HFFc6 (cell line): ENCODE measurements around the gene WBP11. TPM values are rescaled to one million over a fixed set of nuclear protein-coding genes. Genes with fewer than 3 reads are reported as not detected.

Experiments used
- DNase-seq: peaks from one replicate; pipeline ENCODE4 v3.0.0-alpha.2; 2018
- H3K27ac Mint-ChIP-seq: 2 replicates; pipeline ENCODE4 v1.8.0; 2020; ENCODE audit warnings: mild to moderate bottlenecking, mixed read lengths
- H3K27me3 Mint-ChIP-seq: 2 replicates; pipeline ENCODE4 v1.8.0; 2021; ENCODE audit warnings: mild to moderate bottlenecking, moderate library complexity, mixed read lengths; ENCODE audit not compliant: insufficient read depth
- H3K36me3 Mint-ChIP-seq: 2 replicates; pipeline ENCODE4 v1.8.0; 2021; ENCODE audit warnings: low read depth, mixed read lengths
- H3K4me1 Mint-ChIP-seq: 2 replicates; pipeline ENCODE4 v1.8.0; 2020; ENCODE audit warnings: low read depth, mixed read lengths
- H3K4me3 Mint-ChIP-seq: 2 replicates; pipeline ENCODE4 v1.8.0; 2020; ENCODE audit warnings: mild to moderate bottlenecking, moderate library complexity, mixed read lengths
- H3K9me3 Mint-ChIP-seq: 2 replicates; pipeline ENCODE4 v1.8.0; 2020; ENCODE audit warnings: mild to moderate bottlenecking, mixed read lengths
- total RNA-seq, 6 experiments: library from RNA; stranded (reverse); fragmentation: NEBNext Ultra II Directional; extraction: Animal tissue kit (Norgen Biotek cat#: 25700); gene quantifications; 2 replicates in 1 of 6; 3 replicates in 5 of 6; pipeline ENCODE4 v1.2.3, GENCODE V29; 2021
- TF ChIP-seq, protein P1 (sequence below): fragments of 200-600 bp; sonication (generic); IDR thresholded peaks from 2 replicates; pipeline ENCODE4 v1.5.0; 2021; ENCODE audit warnings: antibody characterized with exemption, mild to moderate bottlenecking

Gene WBP11
- total RNA-seq, 6 experiments from 2014 or later = 50.5 to 69.0 (median 60.8) TPM

DNA sequence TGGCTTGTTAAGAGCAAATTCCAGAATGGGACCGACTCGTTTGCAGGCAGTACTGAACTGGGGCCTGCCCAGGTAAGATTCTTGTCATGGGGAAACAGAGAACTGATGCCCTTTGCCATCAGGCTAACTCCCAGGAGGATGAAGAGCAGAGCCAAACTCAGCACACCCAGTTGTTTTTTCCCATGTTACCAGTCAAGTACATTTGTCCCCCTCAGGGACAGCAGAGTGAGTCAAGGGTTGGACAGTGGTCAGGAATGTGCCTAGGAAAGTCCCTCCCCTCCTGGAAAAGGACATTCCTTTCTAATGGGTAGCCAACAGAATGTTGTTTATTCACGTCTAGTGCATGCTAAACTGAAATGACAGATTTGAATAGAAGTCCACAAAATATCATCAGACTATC lies 38.5 kb upstream of the WBP11 start:
- Mint-ChIP-seq H3K9me3 (no peaks in the 10 kb centered on the region), H3K27me3 (no peaks in the 10 kb centered on the region), H3K36me3 (no peaks in the 10 kb centered on the region), H3K4me3 (0 out of 2 replicates have a peak overlapping the region, but pooled peaks have one; percentile 15), H3K27ac (peak overlapping the region; percentile 17; the same call in 1 of the 2 replicates), H3K4me1 (peaks cover 44% of the 10 kb centered on the region)
- TF ChIP-seq, protein P1, sequence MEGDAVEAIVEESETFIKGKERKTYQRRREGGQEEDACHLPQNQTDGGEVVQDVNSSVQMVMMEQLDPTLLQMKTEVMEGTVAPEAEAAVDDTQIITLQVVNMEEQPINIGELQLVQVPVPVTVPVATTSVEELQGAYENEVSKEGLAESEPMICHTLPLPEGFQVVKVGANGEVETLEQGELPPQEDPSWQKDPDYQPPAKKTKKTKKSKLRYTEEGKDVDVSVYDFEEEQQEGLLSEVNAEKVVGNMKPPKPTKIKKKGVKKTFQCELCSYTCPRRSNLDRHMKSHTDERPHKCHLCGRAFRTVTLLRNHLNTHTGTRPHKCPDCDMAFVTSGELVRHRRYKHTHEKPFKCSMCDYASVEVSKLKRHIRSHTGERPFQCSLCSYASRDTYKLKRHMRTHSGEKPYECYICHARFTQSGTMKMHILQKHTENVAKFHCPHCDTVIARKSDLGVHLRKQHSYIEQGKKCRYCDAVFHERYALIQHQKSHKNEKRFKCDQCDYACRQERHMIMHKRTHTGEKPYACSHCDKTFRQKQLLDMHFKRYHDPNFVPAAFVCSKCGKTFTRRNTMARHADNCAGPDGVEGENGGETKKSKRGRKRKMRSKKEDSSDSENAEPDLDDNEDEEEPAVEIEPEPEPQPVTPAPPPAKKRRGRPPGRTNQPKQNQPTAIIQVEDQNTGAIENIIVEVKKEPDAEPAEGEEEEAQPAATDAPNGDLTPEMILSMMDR = no peak
- DNase-seq = peak; percentile 61

DNA sequence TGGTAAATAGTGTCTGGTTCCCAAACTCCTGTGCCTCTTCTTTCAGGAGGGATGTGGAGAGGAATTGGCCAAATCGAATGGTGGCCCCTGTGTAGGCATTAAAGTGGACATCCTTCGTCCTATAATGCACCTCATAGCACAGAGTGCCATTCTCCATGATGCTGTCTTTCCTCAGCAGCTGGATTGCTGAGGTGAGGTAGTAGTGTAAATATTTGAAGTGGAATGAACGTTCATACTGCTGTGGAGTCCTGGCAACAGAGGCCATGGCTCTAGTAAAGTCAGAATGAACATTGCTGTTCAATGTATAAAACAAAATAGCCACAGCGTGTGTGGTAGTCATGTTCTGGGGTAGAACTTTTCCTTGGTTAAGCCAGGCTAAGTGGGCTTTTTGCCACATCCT lies 37.3 kb upstream of the WBP11 start:
- TF ChIP-seq, protein P1 = no peak
- H3K4me3 Mint-ChIP-seq = no peak overlapping the region
- no peaks in the 10 kb centered on the region for H3K27me3 Mint-ChIP-seq
- peaks cover 50% of the 10 kb centered on the region for H3K4me1 Mint-ChIP-seq
- H3K27ac Mint-ChIP-seq = no peak overlapping the region
- H3K36me3 Mint-ChIP-seq = no peaks in the 10 kb centered on the region
- H3K9me3 Mint-ChIP-seq = no peaks in the 10 kb centered on the region
- DNase-seq = no peak

DNA sequence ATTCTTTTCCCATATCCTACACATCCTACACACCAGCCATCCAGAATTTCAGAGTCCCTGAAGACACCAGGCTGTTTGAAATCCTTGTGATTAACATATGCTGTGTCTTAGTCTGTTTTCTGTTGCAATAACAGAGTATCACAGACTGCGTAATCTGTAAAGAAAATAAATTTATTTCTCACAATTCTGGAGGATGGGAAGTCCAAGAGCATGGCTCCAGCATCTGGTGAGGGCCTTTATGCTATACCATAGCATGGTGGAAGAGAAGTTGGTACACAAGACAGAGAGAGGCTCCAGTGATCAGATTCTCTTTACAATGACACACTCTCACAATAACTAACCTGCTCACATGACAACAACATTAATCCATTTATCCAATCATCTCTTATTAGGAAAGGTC lies 36.0 kb upstream of the WBP11 start:
- no peaks in the 10 kb centered on the region for H3K36me3 Mint-ChIP-seq
- no peak overlapping the region for H3K4me3 Mint-ChIP-seq
- no peak for DNase-seq
- H3K27ac Mint-ChIP-seq = no peak overlapping the region
- no peaks in the 10 kb centered on the region for H3K9me3 Mint-ChIP-seq
- TF ChIP-seq, protein P1 = no peak
- H3K4me1 Mint-ChIP-seq = peaks cover 58% of the 10 kb centered on the region
- no peaks in the 10 kb centered on the region for H3K27me3 Mint-ChIP-seq

DNA sequence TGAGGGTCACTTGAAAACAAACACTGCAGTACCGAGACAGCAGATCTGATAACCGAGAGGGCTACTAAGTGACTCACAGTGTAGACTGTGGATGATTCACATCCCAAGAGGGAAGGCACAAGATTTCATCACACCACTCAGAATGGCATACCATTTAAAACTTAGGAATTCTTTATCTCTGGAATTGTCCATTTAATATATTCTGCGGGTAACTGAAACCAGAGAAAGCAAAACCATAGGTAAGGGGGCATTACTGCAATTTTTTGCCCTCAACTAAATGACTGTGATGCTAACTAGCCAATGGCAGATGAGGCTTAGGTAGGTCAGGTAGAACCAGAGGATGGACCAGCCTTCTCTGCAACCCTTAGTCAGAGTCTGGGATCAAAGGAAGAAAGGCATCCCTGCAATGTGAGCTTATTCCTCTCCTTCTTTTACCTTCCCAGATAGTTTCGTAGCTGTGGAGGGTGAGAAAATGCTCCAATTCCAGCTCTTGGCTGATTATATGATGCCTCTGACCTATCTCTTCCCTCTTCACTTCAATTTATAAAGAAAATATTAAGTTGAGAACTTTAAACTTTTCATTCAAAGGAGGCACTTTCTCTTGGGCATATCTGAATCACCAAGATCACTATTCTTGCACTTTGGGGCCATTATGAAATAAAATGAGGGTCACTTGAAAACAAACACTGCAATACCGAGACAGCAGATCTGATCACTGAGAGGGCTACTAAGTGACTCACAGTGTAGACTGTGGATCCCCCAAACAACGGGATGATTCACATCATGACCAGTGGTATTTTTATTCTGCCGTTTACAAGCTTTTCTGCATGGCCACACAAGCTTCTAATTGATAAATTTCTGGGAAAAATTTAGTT lies 33.3 kb upstream of the WBP11 start:
- peak; percentile 86 for DNase-seq
- H3K36me3 Mint-ChIP-seq = no peaks in the 10 kb centered on the region
- no peaks in the 10 kb centered on the region for H3K27me3 Mint-ChIP-seq
- TF ChIP-seq, protein P1 = no peak
- H3K4me1 Mint-ChIP-seq = peaks cover 54% of the 10 kb centered on the region
- H3K9me3 Mint-ChIP-seq = no peaks in the 10 kb centered on the region
- H3K27ac Mint-ChIP-seq = peak overlapping the region; percentile 80
- peak overlapping the region; percentile 79 for H3K4me3 Mint-ChIP-seq

DNA sequence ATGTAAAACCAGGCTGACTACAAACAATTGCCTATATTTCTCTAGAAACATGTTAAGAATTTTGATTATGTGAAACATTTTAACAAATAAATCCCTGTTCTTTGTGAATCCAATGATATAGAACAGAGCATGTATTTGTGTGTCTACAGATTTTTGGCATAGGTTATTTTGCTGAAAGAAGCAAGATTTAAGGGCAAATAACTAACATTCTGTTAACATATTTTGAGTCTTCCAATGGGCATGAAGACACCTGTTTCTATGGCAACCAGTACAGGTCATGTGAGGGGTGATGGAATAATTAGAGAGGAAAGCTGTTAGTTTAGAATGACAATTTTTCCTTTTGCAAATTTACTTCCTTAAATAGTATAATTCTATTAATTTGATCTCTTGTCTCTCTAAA lies 31.2 kb upstream of the WBP11 start:
- H3K36me3 Mint-ChIP-seq = no peaks in the 10 kb centered on the region
- no peak overlapping the region for H3K4me3 Mint-ChIP-seq
- TF ChIP-seq, protein P1 = no peak
- DNase-seq = no peak
- H3K27ac Mint-ChIP-seq = no peak overlapping the region
- no peaks in the 10 kb centered on the region for H3K27me3 Mint-ChIP-seq
- no peaks in the 10 kb centered on the region for H3K9me3 Mint-ChIP-seq
- peaks cover 45% of the 10 kb centered on the region for H3K4me1 Mint-ChIP-seq
